ENCODE data around the gene SLC15A2.

SLC15A2 gene

GRCh38 chr3:121942116-121942786 is 48.0 kb downstream of the SLC15A2 start:
- H3K27ac ChIP-seq (ENCODE audit: low read depth, low read length, poor library complexity, severe bottlenecking): no peak overlapping the region
- peaks cover 33% of the 10 kb centered on the region for H3K36me3 ChIP-seq (ENCODE audit: insufficient read depth, low read length)
- no peak overlapping the region for H3K4me2 ChIP-seq (ENCODE audit: low read length)
- H3K27me3 ChIP-seq (ENCODE audit: insufficient read depth, low read length): no peaks in the 10 kb centered on the region
- no peaks in the 10 kb centered on the region for H3K9me2 ChIP-seq (ENCODE audit: low read depth, low read length)
- no peak overlapping the region for H3K9ac ChIP-seq (ENCODE audit: low read length)
- no peak overlapping the region for H2AFZ ChIP-seq (ENCODE audit: low read length)
- no peaks in the 10 kb centered on the region for H3K9me3 ChIP-seq (ENCODE audit: low read length)
- H3K79me2 ChIP-seq (ENCODE audit: insufficient read depth, low read length): no peaks in the 10 kb centered on the region
- TF ChIP-seq CTCF (IDR thresholded peaks at IDR 0.05; ENCODE audit: low read length) (no peak), EZH2 (IDR thresholded peaks at IDR 0.05; ENCODE audit: borderline replicate concordance, low read length) (no peak)
- H3K4me1 ChIP-seq (ENCODE audit: insufficient read depth, low read length, severe bottlenecking): no peaks in the 10 kb centered on the region
- no peaks in the 10 kb centered on the region for H3F3A ChIP-seq (ENCODE audit: insufficient read depth, low read length)
- no peak overlapping the region for H3K4me3 ChIP-seq (ENCODE audit: low read depth, low read length, poor library complexity, severe bottlenecking)
- H4K20me1 ChIP-seq (ENCODE audit: insufficient read depth, low read length): no peaks in the 10 kb centered on the region

DNA sequence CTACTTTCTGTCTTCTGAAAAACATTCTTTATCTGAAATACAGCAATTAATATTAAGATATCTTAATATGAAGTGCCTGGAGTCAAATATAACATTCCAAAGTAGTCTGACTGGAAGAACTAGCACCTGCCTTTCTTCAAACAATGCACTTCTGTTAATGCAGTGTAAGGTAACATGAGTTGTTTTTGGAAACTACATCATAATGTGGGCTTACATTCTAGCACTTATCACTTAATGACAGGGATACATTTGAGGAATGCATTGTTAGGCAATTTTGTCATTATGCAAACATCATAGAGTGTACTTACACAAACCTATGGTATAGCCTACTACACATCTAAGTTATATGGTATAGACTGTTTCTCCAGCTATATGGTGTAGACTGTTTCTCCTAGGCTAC is 49.2 kb downstream of the SLC15A2 start:
- H3K9me3 ChIP-seq (ENCODE audit: low read length): no peaks in the 10 kb centered on the region
- no peaks in the 10 kb centered on the region for H3K4me1 ChIP-seq (ENCODE audit: insufficient read depth, low read length, severe bottlenecking)
- H2AFZ ChIP-seq (ENCODE audit: low read length): no peak overlapping the region
- H3K27me3 ChIP-seq (ENCODE audit: insufficient read depth, low read length): no peaks in the 10 kb centered on the region
- no peak overlapping the region for H3K4me3 ChIP-seq (ENCODE audit: low read depth, low read length, poor library complexity, severe bottlenecking)
- no peaks in the 10 kb centered on the region for H3K9me2 ChIP-seq (ENCODE audit: low read depth, low read length)
- no peaks in the 10 kb centered on the region for H3K79me2 ChIP-seq (ENCODE audit: insufficient read depth, low read length)
- H3K36me3 ChIP-seq (ENCODE audit: insufficient read depth, low read length): peaks cover 33% of the 10 kb centered on the region
- TF ChIP-seq EZH2 (IDR thresholded peaks at IDR 0.05; ENCODE audit: borderline replicate concordance, low read length): no peak
- no peak for TF ChIP-seq CTCF (IDR thresholded peaks at IDR 0.05; ENCODE audit: low read length)
- H3K4me2 ChIP-seq (ENCODE audit: low read length): no peak overlapping the region
- no peaks in the 10 kb centered on the region for H3F3A ChIP-seq (ENCODE audit: insufficient read depth, low read length)
- no peaks in the 10 kb centered on the region for H4K20me1 ChIP-seq (ENCODE audit: insufficient read depth, low read length)
- H3K27ac ChIP-seq (ENCODE audit: low read depth, low read length, poor library complexity, severe bottlenecking): no peak overlapping the region
- H3K9ac ChIP-seq (ENCODE audit: low read length): no peak overlapping the region

- peaks cover 9% of the 10 kb centered on the region for H3K9me3 ChIP-seq (ENCODE audit: low read length)
- TF ChIP-seq CTCF (IDR thresholded peaks at IDR 0.05; ENCODE audit: low read length) (no peak), EZH2 (IDR thresholded peaks at IDR 0.05; ENCODE audit: borderline replicate concordance, low read length) (no peak)
- no peaks in the 10 kb centered on the region for H3K27me3 ChIP-seq (ENCODE audit: insufficient read depth, low read length)
- H3K9me2 ChIP-seq (ENCODE audit: low read depth, low read length): 0 out of 2 replicates have a peak, but pooled peaks cover 4% of the 10 kb centered on the region
- H3K36me3 ChIP-seq (ENCODE audit: insufficient read depth, low read length): peaks cover 8% of the 10 kb centered on the region; the same call in 1 of the 2 replicates
- H3K79me2 ChIP-seq (ENCODE audit: insufficient read depth, low read length): no peaks in the 10 kb centered on the region
- no peak overlapping the region for H3K4me2 ChIP-seq (ENCODE audit: low read length)
- no peaks in the 10 kb centered on the region for H3F3A ChIP-seq (ENCODE audit: insufficient read depth, low read length)
- H2AFZ ChIP-seq (ENCODE audit: low read length): no peak overlapping the region
- no peak overlapping the region for H3K9ac ChIP-seq (ENCODE audit: low read length)
- no peak overlapping the region for H3K27ac ChIP-seq (ENCODE audit: low read depth, low read length, poor library complexity, severe bottlenecking)
- no peaks in the 10 kb centered on the region for H3K4me1 ChIP-seq (ENCODE audit: insufficient read depth, low read length, severe bottlenecking)
- H4K20me1 ChIP-seq (ENCODE audit: insufficient read depth, low read length): no peaks in the 10 kb centered on the region
- H3K4me3 ChIP-seq (ENCODE audit: low read depth, low read length, poor library complexity, severe bottlenecking): no peak overlapping the region
These were observed 54.4 kb downstream of the SLC15A2 start for GRCh38 chr3:121948641-121949040.

All from OCI-LY1 (cell line).